K562 (cell line): Measurements from ENCODE around the gene WDR27. TPM values are rescaled to one million over a fixed set of nuclear protein-coding genes. Genes with fewer than 3 reads are reported as not detected.

ENCODE experiments used
- ATF2 ChIP-seq: sonication (generic); formaldehyde crosslinking; IDR thresholded peaks from 2 replicates; pipeline ENCODE4 v1.8.1; 2022; ENCODE audit warnings: missing genetic modification reagents
- FOXK1 ChIP-seq: sonication (generic); formaldehyde crosslinking; IDR thresholded peaks from 2 replicates; pipeline ENCODE4 v1.8.0; 2022; ENCODE audit warnings: missing genetic modification reagents, mild to moderate bottlenecking, borderline replicate concordance
- HNRNPH1 ChIP-seq: fragments of 200-400 bp; formaldehyde crosslinking; optimal IDR thresholded peaks from 2 replicates; pipeline ENCODE3; 2017; ENCODE audit warnings: low read depth, mild to moderate bottlenecking, low read length, moderate library complexity
- IRF2 ChIP-seq: sonication (generic); formaldehyde crosslinking; IDR thresholded peaks from 2 replicates; pipeline ENCODE4 v1.8.1; 2022; ENCODE audit warnings: mild to moderate bottlenecking, missing genetic modification reagents
- KAT8 ChIP-seq: fragments of 450-650 bp; IDR thresholded peaks from 2 replicates; pipeline ENCODE4 v1.6.1; 2016; ENCODE audit warnings: low read depth, mild to moderate bottlenecking
- L3MBTL2 ChIP-seq: fragments of 450-650 bp; IDR thresholded peaks from 2 replicates; pipeline ENCODE4 v1.6.1; 2016; ENCODE audit warnings: mild to moderate bottlenecking, moderate library complexity
- MITF ChIP-seq: IDR thresholded peaks from 2 replicates; pipeline ENCODE4 v1.6.1; 2014; ENCODE audit warnings: antibody characterized with exemption
- NRF1 ChIP-seq, 2 experiments: fragments of 450-650 bp; IDR thresholded peaks in 1 of 2; conservative IDR thresholded peaks in 1 of 2; 2 replicates each; pipeline ENCODE4 v1.6.1; 2014; ENCODE audit warnings: mild to moderate bottlenecking in 2 of 2
- PHB ChIP-seq: fragments of 250-450 bp; sonication (Bioruptor Pico); IDR thresholded peaks from 2 replicates; pipeline ENCODE4 v1.5.0; 2021
- RBM22 ChIP-seq: fragments of 200-400 bp; formaldehyde crosslinking; IDR thresholded peaks from 2 replicates; pipeline ENCODE4 v1.6.1; 2018; ENCODE audit warnings: low read length, low read depth; ENCODE audit not compliant: poor library complexity, severe bottlenecking
- SMAD2 ChIP-seq: fragments of 150-350 bp; IDR thresholded peaks from 2 replicates; pipeline ENCODE4 v1.6.1; 2014; ENCODE audit warnings: low read depth, mild to moderate bottlenecking, low read length
- UBTF ChIP-seq, 2 experiments: IDR thresholded peaks; 2 replicates each; pipeline ENCODE4 v1.6.1; 2012; ENCODE audit warnings: improper control_type of control experiment in 2 of 2, low read depth in 2 of 2, low read length in 2 of 2, borderline replicate concordance in 1 of 2
- ZBTB1 ChIP-seq: sonication (generic); formaldehyde crosslinking; IDR thresholded peaks from 2 replicates; pipeline ENCODE4 v1.8.1; 2023; ENCODE audit warnings: missing genetic modification reagents, low read depth, mild to moderate bottlenecking, borderline replicate concordance
- ZBTB33 ChIP-seq: sonication (generic); formaldehyde crosslinking; IDR thresholded peaks from 2 replicates; pipeline ENCODE4 v1.8.1; 2023; ENCODE audit warnings: mild to moderate bottlenecking, missing genetic modification reagents
- ZNF197 ChIP-seq: fragments of 200-800 bp; sonication (Bioruptor generic); IDR thresholded peaks from 2 replicates; pipeline ENCODE4 v1.6.1; 2016; ENCODE audit warnings: low read depth, missing genetic modification characterization, missing compliant biosample characterization
- ZNF561 ChIP-seq: fragments of 450-650 bp; formaldehyde crosslinking; conservative IDR thresholded peaks from 2 replicates; pipeline ENCODE4 v1.4.0; 2020; ENCODE audit warnings: mild to moderate bottlenecking, moderate library complexity
- ZNF639 ChIP-seq, 2 experiments: fragments of 200-800 bp in 1 of 2; sonication (Bioruptor generic) in 1 of 2; sonication (generic) in 1 of 2; formaldehyde crosslinking in 1 of 2; IDR thresholded peaks in 1 of 2; conservative IDR thresholded peaks in 1 of 2; 2 replicates each; pipeline versions ENCODE4 v1.5.0 to v1.6.1; 2016 to 2020; ENCODE audit warnings: missing compliant biosample characterization in 1 of 2, missing genetic modification characterization in 1 of 2, missing genetic modification reagents in 1 of 2
- polyA plus RNA-seq, 8 experiments: library from polyadenylated mRNA; depleted of rRNA in 4 of 8; stranded (reverse) in 5 of 8; unstranded in 3 of 8; fragments of >200 nt; fragmentation: Nextera tagmentation in 2 of 8; fragmentation: Illumina TruSeq in 1 of 8; extraction: Ambion mirVana in 2 of 8; extraction: Trizol in 1 of 8; gene quantifications; 2 replicates each; pipeline versions ENCODE4 v1.2.1 to v1.2.3, GENCODE V29; 2011 to 2014; ENCODE audit warnings: inconsistent platforms in 1 of 8, missing spikeins in 1 of 8
- total RNA-seq, 7 experiments: library from RNA; depleted of rRNA in 6 of 7; stranded (reverse); fragments of >200 nt in 6 of 7; fragmentation: Illumina TruSeq in 2 of 7; extraction: Trizol in 2 of 7; gene quantifications; 2 replicates each; pipeline versions ENCODE4 v1.2.1 to v1.2.3, GENCODE V29; 2011 to 2021; ENCODE audit warnings: low replicate concordance in 1 of 7

The WDR27 gene
- total and polyA plus RNA-seq, 9 of the 15 experiments (the other 6 are each of a cell fraction or from before 2014, with no cell fraction given) = 4.3 to 77.2 (median 22.7) TPM

- TF ChIP-seq ZNF639 (CRISPR knock-in tag; conservative IDR thresholded peaks at IDR 0.05 in 1 of 2, IDR thresholded peaks at IDR 0.05 in 1 of 2) = peak in 1 of 2 experiments; percentile 60; a peak in 1 of 4 replicates
- TF ChIP-seq NRF1 (conservative IDR thresholded peaks at IDR 0.05 in 1 of 2, IDR thresholded peaks at IDR 0.05 in 1 of 2) = peak in 1 of 2 experiments; percentile 27; a peak in 3 of 4 replicates
- TF ChIP-seq ZNF197 = no peak
- TF ChIP-seq ZBTB1 = peak; percentile 84; the same call in 1 of the 2 replicates
- 0 out of 2 replicates have a peak, but pooled peaks have one; percentile 14 for TF ChIP-seq MITF
- TF ChIP-seq HNRNPH1 = no peak
- no peak for TF ChIP-seq KAT8
- TF ChIP-seq ATF2 (CRISPR knock-in tag) = peak; percentile 77
- 0 out of 2 replicates have a peak, but pooled peaks have one; percentile 23 for TF ChIP-seq PHB (CRISPR knock-in tag)
- peak; percentile 85 for TF ChIP-seq RBM22
- peak; percentile 70 to 77; a peak in 1 of 4 replicates for TF ChIP-seq UBTF (IDR thresholded peaks at IDR 0.05; ENCODE audit: borderline replicate concordance in 1 of 2, low read depth in 2 of 2, low read length in 2 of 2)
- peak; percentile 35; the same call in 1 of the 2 replicates for TF ChIP-seq IRF2
- TF ChIP-seq FOXK1 (CRISPR knock-in tag) = no peak
- peak; percentile 95 for TF ChIP-seq L3MBTL2
- TF ChIP-seq ZNF561 = no peak
- TF ChIP-seq ZBTB33 (CRISPR knock-in tag) = no peak
- no peak for TF ChIP-seq SMAD2
Observed at GRCh38 chr6:169724494-169725124, 22.8 kb upstream of the WDR27 start, which contains the start of gene PHF10 (continued).
